Peyer's patch (tissue), 4 donors: ENCODE measurements around the gene DCDC2B.

Experiments used
- CTCF ChIP-seq, 6 experiments: fragments of 450-650 bp in 4 of 6; fragments of 200-600 bp in 2 of 6; sonication (generic) in 1 of 6; IDR thresholded peaks; one replicate each; pipeline ENCODE4 v1.5.1; 2017 to 2019; ENCODE audit warnings: antibody characterized with exemption in 6 of 6, mild to moderate bottlenecking in 3 of 6, moderate library complexity in 1 of 6
- POLR2A ChIP-seq, 2 donors: fragments of 450-650 bp; IDR thresholded peaks; one replicate each; pipeline ENCODE4 v1.5.1; 2017; ENCODE audit warnings: antibody characterized with exemption in 2 of 2, mild to moderate bottlenecking in 2 of 2, moderate library complexity in 2 of 2

- TF ChIP-seq POLR2A (IDR thresholded peaks at IDR 0.05) (no peak), CTCF (IDR thresholded peaks at IDR 0.05) (no peak)
These were observed 38.0 kb downstream of the DCDC2B start, which contains the start of gene FAM167B for GRCh38 chr1:32246888-32247273.
